HepG2 (cell line): ENCODE measurements around the gene EIF4H. TPM values are rescaled to one million over a fixed set of nuclear protein-coding genes. Genes with fewer than 3 reads are reported as not detected.

Experiments used
- ATF2 ChIP-seq: sonication (generic); formaldehyde crosslinking; IDR thresholded peaks from 2 replicates; pipeline ENCODE4 v1.4.0; 2020; ENCODE audit warnings: missing genetic modification reagents
- ATF7-NPFF ChIP-seq: sonication (generic); formaldehyde crosslinking; IDR thresholded peaks from 2 replicates; pipeline ENCODE4 v1.8.1; 2023; ENCODE audit warnings: mild to moderate bottlenecking, low read depth, missing genetic modification reagents, moderate library complexity
- EEA1 ChIP-seq: sonication (generic); formaldehyde crosslinking; IDR thresholded peaks from 2 replicates; pipeline ENCODE4 v1.5.1; 2020; ENCODE audit warnings: mild to moderate bottlenecking, missing genetic modification reagents, borderline replicate concordance
- FOXP1 ChIP-seq, 2 experiments: fragments of 450-650 bp in 1 of 2; IDR thresholded peaks; 2 replicates each; pipeline ENCODE4 v1.6.1; 2017 to 2018; ENCODE audit warnings: antibody characterized with exemption in 1 of 2
- GFI1 ChIP-seq: sonication (generic); formaldehyde crosslinking; IDR thresholded peaks from 2 replicates; pipeline ENCODE4 v1.5.0; 2020; ENCODE audit warnings: missing genetic modification reagents, mild to moderate bottlenecking, borderline replicate concordance
- GPBP1L1 ChIP-seq: sonication (generic); formaldehyde crosslinking; IDR thresholded peaks from 2 replicates; pipeline ENCODE4 v1.5.0; 2020; ENCODE audit warnings: mild to moderate bottlenecking, missing genetic modification reagents
- HNF1A ChIP-seq, 2 experiments: sonication (generic) in 1 of 2; formaldehyde crosslinking in 1 of 2; IDR thresholded peaks; 2 replicates each; pipeline versions ENCODE4 v1.4.0 to v1.6.1; 2016 to 2020; ENCODE audit warnings: borderline replicate concordance in 1 of 2, low read depth in 1 of 2, mild to moderate bottlenecking in 1 of 2, missing genetic modification reagents in 1 of 2
- HOXA7 ChIP-seq: sonication (generic); formaldehyde crosslinking; IDR thresholded peaks from 2 replicates; pipeline ENCODE4 v1.8.1; 2022; ENCODE audit warnings: mild to moderate bottlenecking, missing genetic modification reagents, moderate library complexity
- KAT7 ChIP-seq: IDR thresholded peaks from 2 replicates; pipeline ENCODE4 v1.6.1; 2018; ENCODE audit warnings: borderline replicate concordance, missing compliant biosample characterization
- MTF2 ChIP-seq: sonication (generic); formaldehyde crosslinking; IDR thresholded peaks from 2 replicates; pipeline ENCODE4 v1.5.0; 2020; ENCODE audit warnings: missing genetic modification reagents, borderline replicate concordance
- REL ChIP-seq: sonication (generic); formaldehyde crosslinking; conservative IDR thresholded peaks from 2 replicates; pipeline ENCODE4 v1.8.0; 2022; ENCODE audit warnings: mild to moderate bottlenecking, missing genetic modification reagents, moderate library complexity
- SNAPC2 ChIP-seq: sonication (generic); formaldehyde crosslinking; IDR thresholded peaks from 2 replicates; pipeline ENCODE4 v1.8.1; 2022; ENCODE audit warnings: mild to moderate bottlenecking, missing genetic modification reagents
- SP4 ChIP-seq: sonication (generic); formaldehyde crosslinking; IDR thresholded peaks from 2 replicates; pipeline ENCODE4 v1.8.1; 2023; ENCODE audit warnings: mild to moderate bottlenecking, missing genetic modification reagents
- ZNF30 ChIP-seq: sonication (generic); formaldehyde crosslinking; IDR thresholded peaks from 2 replicates; pipeline ENCODE4 v1.5.0; 2020; ENCODE audit warnings: mild to moderate bottlenecking, missing genetic modification reagents
- ZNF512B ChIP-seq: sonication (generic); formaldehyde crosslinking; IDR thresholded peaks from 2 replicates; pipeline ENCODE4 v1.5.1; 2020; ENCODE audit warnings: missing genetic modification reagents, mild to moderate bottlenecking, borderline replicate concordance
- ZNF556 ChIP-seq: sonication (generic); formaldehyde crosslinking; IDR thresholded peaks from 2 replicates; pipeline ENCODE4 v1.4.0; 2020; ENCODE audit warnings: mild to moderate bottlenecking, missing genetic modification reagents, borderline replicate concordance
- ZNF605 ChIP-seq: sonication (generic); formaldehyde crosslinking; IDR thresholded peaks from 2 replicates; pipeline ENCODE4 v1.8.0; 2022; ENCODE audit warnings: mild to moderate bottlenecking, missing genetic modification reagents
- ZNF782 ChIP-seq: sonication (generic); formaldehyde crosslinking; IDR thresholded peaks from 2 replicates; pipeline ENCODE4 v1.4.0; 2020; ENCODE audit warnings: missing genetic modification reagents, mild to moderate bottlenecking, borderline replicate concordance
- polyA plus RNA-seq, 8 experiments: library from polyadenylated mRNA; depleted of rRNA in 3 of 8; stranded (reverse) in 7 of 8; unstranded in 1 of 8; fragments of >200 nt; fragmentation: Illumina TruSeq in 4 of 8; extraction: Trizol in 4 of 8; gene quantifications; 2 replicates each; pipeline versions ENCODE4 v1.2.1 to v1.2.3, GENCODE V29; 2011 to 2016; ENCODE audit warnings: low read depth in 4 of 8, missing spikeins in 1 of 8, mixed read lengths in 1 of 8; ENCODE audit not compliant: insufficient read depth in 1 of 8
- total RNA-seq, 5 experiments: library from RNA; depleted of rRNA; stranded (reverse); fragments of >200 nt; fragmentation: Illumina TruSeq; extraction: Trizol; gene quantifications; 2 replicates each; pipeline ENCODE4 v1.2.3, GENCODE V29; 2016; ENCODE audit warnings: low read depth in 1 of 5

EIF4H gene
- total and polyA plus RNA-seq, 2 of the 13 experiments (the other 11 are each of a cell fraction or from before 2014, with no cell fraction given) = 232 to 321 TPM

GRCh38 chr7:74173866-74174605, at the start of gene EIF4H (continued):
- 0 out of 2 replicates have a peak, but pooled peaks have one; percentile 14 for TF ChIP-seq ZNF782 (CRISPR knock-in tag)
- peak; percentile 85 for TF ChIP-seq ATF7-NPFF (CRISPR knock-in tag)
- TF ChIP-seq SNAPC2 (CRISPR knock-in tag) = 0 out of 2 replicates have a peak, but pooled peaks have one; percentile 44
- no peak; the same call in 1 of the 2 replicates for TF ChIP-seq REL (CRISPR knock-in tag)
- TF ChIP-seq GPBP1L1 (CRISPR knock-in tag) = no peak
- TF ChIP-seq GFI1 (CRISPR knock-in tag) = peak; percentile 75; the same call in 1 of the 2 replicates
- TF ChIP-seq HOXA7 (CRISPR knock-in tag) = no peak
- no peak for TF ChIP-seq EEA1 (CRISPR knock-in tag)
- TF ChIP-seq KAT7 (CRISPR knock-in tag) = peak; percentile 87; the same call in 1 of the 2 replicates
- 0 out of 2 replicates have a peak, but pooled peaks have one; percentile 26 for TF ChIP-seq MTF2
- TF ChIP-seq FOXP1 (IDR thresholded peaks at IDR 0.05) = no peak
- TF ChIP-seq FOXP1 (CRISPR knock-in tag; IDR thresholded peaks at IDR 0.05) = no peak
- TF ChIP-seq SP4 (CRISPR knock-in tag) = peak; percentile 68
- peak; percentile 85 for TF ChIP-seq ZNF556
- no peak; the same call in 1 of the 2 replicates for TF ChIP-seq ATF2 (CRISPR knock-in tag)
- no peak for TF ChIP-seq ZNF512B (CRISPR knock-in tag)
- TF ChIP-seq ZNF30 (CRISPR knock-in tag) = no peak
- TF ChIP-seq ZNF605 = no peak
- no peak for TF ChIP-seq HNF1A (IDR thresholded peaks at IDR 0.05; ENCODE audit: low read depth)
- peak; percentile 77; the same call in 1 of the 2 replicates for TF ChIP-seq HNF1A (CRISPR knock-in tag; IDR thresholded peaks at IDR 0.05; ENCODE audit: borderline replicate concordance)
